ENCODE data around the gene SUN2. TPM values are rescaled to one million over a fixed set of nuclear protein-coding genes. Genes with fewer than 3 reads are reported as not detected.
A peak's percentile ranks its signal among the peaks of the same experiment; 100 is the strongest.
"Not testable (repeated sequence)": the region's sequence is repeated elsewhere in the genome, so short reads cannot be mapped to it uniquely, and the experiment has no call there.

Gene SUN2, protein sequence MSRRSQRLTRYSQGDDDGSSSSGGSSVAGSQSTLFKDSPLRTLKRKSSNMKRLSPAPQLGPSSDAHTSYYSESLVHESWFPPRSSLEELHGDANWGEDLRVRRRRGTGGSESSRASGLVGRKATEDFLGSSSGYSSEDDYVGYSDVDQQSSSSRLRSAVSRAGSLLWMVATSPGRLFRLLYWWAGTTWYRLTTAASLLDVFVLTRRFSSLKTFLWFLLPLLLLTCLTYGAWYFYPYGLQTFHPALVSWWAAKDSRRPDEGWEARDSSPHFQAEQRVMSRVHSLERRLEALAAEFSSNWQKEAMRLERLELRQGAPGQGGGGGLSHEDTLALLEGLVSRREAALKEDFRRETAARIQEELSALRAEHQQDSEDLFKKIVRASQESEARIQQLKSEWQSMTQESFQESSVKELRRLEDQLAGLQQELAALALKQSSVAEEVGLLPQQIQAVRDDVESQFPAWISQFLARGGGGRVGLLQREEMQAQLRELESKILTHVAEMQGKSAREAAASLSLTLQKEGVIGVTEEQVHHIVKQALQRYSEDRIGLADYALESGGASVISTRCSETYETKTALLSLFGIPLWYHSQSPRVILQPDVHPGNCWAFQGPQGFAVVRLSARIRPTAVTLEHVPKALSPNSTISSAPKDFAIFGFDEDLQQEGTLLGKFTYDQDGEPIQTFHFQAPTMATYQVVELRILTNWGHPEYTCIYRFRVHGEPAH
- 23.3 and 44.9 TPM in 2 replicates for total RNA-seq (2014; rRNA removed; shearing (Covaris generic); ENCODE audit: low replicate concordance)

DNA sequence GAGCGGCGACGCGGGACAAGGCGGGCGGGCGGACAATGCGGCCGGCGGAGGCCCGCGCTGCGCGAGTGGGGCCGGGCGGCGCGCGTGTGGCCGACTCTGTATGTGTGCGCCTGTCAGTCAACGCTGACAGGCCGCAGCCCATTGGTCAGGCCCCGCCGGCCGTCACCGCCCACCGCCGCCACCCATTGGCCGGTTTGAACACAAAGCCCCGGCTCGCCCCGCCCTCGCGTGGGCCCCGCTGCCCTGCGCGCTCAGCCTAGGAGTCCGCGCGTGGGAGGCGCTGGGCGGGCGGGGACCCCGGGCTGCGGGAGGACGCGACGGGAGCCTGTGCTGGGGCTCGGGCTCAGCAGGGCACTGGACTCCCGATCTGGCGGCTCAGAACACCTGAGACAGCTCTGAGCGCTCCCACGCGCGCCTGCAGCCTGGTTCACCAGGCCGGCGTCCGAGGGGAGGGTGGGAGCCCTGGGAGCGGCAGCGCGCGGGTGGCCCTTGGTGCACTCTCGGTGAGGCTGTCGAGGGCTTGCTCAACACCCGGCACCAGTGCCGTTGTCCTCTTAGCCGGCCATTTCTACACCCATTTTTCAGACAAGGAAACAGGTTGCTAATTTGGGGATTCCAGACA, at the start of gene SUN2:
Gene SUN2 (minus strand): TSS at position 88 of the 622 bp plus-strand sequence. CDS start 3,370 bp downstream, outside the sequence.
- peaks cover 38% of the 10 kb centered on the region for H3K4me1 ChIP-seq (ENCODE audit: low read length)
- peak within 1 kb of the TSS; percentile 80 for H3K9ac ChIP-seq (ENCODE audit: low read length)
- peak; percentile 93 for DNase-seq
- no peaks in the 10 kb centered on the region for H3K27me3 ChIP-seq (ENCODE audit: low read length)
- H4K20me1 ChIP-seq (ENCODE audit: insufficient read depth, low read depth, low read length) = no peaks in the 10 kb centered on the region
- H3K9me2 ChIP-seq (replicated peaks; ENCODE audit: insufficient read depth, low read length) = no peaks in the 10 kb centered on the region
- H3K4me2 ChIP-seq (ENCODE audit: low read depth, low read length, poor library complexity, severe bottlenecking) = peak within 1 kb of the TSS; percentile 96
- no peaks in the 10 kb centered on the region for H3K9me3 ChIP-seq (ENCODE audit: low read length)
- peak within 1 kb of the TSS; percentile 88 for H3K4me3 ChIP-seq (ENCODE audit: low read length)
- H3K27ac ChIP-seq (ENCODE audit: low read length) = peak within 1 kb of the TSS; percentile 67
- H2AFZ ChIP-seq (ENCODE audit: low read length) = peak within 1 kb of the TSS; percentile 95; the same call in 1 of the 2 replicates
- no peaks in the 10 kb centered on the region for H3K36me3 ChIP-seq (ENCODE audit: insufficient read depth, low read length)
- H3K79me2 ChIP-seq (ENCODE audit: low read length) = peaks cover 16% of the 10 kb centered on the region

DNA sequence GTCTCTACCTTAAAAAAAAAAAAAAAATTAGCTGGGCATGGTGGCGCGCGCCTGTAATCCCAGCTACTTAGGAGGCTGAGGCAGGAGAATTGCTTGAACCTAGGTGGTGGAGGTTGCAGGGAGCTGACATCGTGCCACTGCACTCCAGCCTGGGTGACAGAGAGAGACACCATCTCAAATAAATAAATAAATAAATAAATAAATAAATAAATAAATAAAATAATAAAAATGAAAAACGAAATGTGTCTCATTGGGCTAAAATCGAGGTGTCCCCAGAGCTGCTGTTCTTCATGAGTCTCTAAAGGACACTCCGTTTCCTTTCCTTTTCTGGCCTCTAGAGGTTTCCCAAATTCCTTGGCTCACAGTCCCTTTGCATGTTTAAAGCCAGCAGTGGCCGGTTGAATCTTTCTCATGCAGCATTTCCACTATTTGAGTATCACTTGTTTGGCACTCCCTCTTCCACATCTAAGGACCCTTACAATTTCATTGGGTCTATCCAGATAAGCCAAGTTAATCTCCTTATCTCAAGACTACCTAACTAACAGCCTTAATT, 49.3 kb upstream of the SUN2 start:
- H3K36me3 ChIP-seq (ENCODE audit: insufficient read depth, low read length); H2AFZ ChIP-seq (ENCODE audit: low read length); H3K27ac ChIP-seq (ENCODE audit: low read length); H3K4me3 ChIP-seq (ENCODE audit: low read length); H4K20me1 ChIP-seq (ENCODE audit: insufficient read depth, low read depth, low read length); H3K27me3 ChIP-seq (ENCODE audit: low read length); H3K9me3 ChIP-seq (ENCODE audit: low read length); H3K79me2 ChIP-seq (ENCODE audit: low read length); DNase-seq; H3K9me2 ChIP-seq (replicated peaks; ENCODE audit: insufficient read depth, low read length); H3K9ac ChIP-seq (ENCODE audit: low read length); H3K4me2 ChIP-seq (ENCODE audit: low read depth, low read length, poor library complexity, severe bottlenecking); H3K4me1 ChIP-seq (ENCODE audit: low read length): not testable (repeated sequence)

DNA sequence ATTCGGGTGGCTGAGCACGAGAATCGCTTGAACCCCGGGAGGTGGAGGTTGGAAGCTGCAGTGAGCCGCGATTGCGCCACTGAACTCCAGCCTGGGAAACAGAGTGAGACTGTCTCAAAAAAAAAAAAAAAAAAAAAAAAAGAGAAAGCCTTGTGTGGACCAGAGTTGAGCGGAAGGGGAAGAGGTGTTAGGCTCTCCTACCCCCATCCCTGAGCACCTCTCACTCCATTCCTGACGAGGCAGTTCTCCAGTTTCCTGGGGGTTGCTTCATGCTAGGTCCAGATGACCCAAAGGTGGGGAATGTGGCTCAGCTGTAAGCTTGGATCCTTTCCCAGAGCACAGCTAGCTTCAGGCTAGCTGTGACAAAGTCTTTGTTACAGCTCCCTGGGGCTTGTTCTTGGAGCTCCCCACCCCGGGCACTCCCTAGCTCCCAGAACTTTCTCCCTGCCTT, 46.9 kb upstream of the SUN2 start:
- H3K27ac ChIP-seq (ENCODE audit: low read length) = no peak overlapping the region
- H3K9me3 ChIP-seq (ENCODE audit: low read length) = peaks cover 7% of the 10 kb centered on the region
- H2AFZ ChIP-seq (ENCODE audit: low read length) = no peak overlapping the region
- H3K36me3 ChIP-seq (ENCODE audit: insufficient read depth, low read length) = no peaks in the 10 kb centered on the region
- no peaks in the 10 kb centered on the region for H3K4me1 ChIP-seq (ENCODE audit: low read length)
- no peak overlapping the region for H3K4me3 ChIP-seq (ENCODE audit: low read length)
- no peak overlapping the region for H3K9ac ChIP-seq (ENCODE audit: low read length)
- no peaks in the 10 kb centered on the region for H3K27me3 ChIP-seq (ENCODE audit: low read length)
- no peak for DNase-seq
- H3K9me2 ChIP-seq (replicated peaks; ENCODE audit: insufficient read depth, low read length) = no peaks in the 10 kb centered on the region
- no peaks in the 10 kb centered on the region for H3K79me2 ChIP-seq (ENCODE audit: low read length)
- H4K20me1 ChIP-seq (ENCODE audit: insufficient read depth, low read depth, low read length) = no peaks in the 10 kb centered on the region
- no peak overlapping the region for H3K4me2 ChIP-seq (ENCODE audit: low read depth, low read length, poor library complexity, severe bottlenecking)

DNA sequence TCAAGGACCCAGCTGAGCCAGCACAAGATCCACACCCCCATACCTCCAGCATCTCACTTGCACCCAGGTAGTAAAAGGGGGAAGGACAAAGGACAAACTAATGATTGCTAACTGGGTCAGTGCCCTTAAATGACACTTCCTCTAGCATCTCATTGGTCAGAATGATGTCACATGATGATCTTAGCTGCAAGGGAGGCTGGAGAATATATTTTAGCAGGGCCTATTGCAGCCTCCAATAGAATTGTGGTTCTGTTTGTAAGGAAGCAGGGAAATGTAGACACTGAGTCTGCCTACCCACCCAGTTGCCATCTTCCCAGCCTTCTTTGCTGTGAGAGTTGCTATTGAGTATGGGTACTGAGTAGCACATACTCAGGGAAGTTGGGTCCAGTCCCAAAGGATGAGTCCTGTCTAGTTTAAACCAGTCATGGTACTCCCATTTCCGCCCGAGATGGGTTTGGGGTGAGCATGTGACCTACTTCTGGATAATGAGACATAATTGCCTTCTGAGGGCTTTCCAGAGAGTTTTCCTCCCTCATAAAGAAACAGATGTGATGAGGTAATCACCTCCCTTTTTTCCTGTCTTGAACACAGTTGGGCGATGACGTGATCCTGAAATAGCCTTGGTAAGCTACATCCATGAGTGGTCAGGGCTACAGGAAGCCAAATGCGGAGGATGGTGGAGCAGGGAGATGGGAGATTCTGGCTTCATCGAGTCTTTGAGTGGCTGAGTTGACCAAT, 43.6 kb upstream of the SUN2 start:
- H3K79me2 ChIP-seq (ENCODE audit: low read length) = no peaks in the 10 kb centered on the region
- peaks cover 7% of the 10 kb centered on the region for H3K9me3 ChIP-seq (ENCODE audit: low read length)
- H3K4me2 ChIP-seq (ENCODE audit: low read depth, low read length, poor library complexity, severe bottlenecking) = no peak overlapping the region
- H2AFZ ChIP-seq (ENCODE audit: low read length) = no peak overlapping the region
- no peaks in the 10 kb centered on the region for H3K36me3 ChIP-seq (ENCODE audit: insufficient read depth, low read length)
- no peaks in the 10 kb centered on the region for H4K20me1 ChIP-seq (ENCODE audit: insufficient read depth, low read depth, low read length)
- peaks cover 2% of the 10 kb centered on the region for H3K4me1 ChIP-seq (ENCODE audit: low read length)
- H3K27ac ChIP-seq (ENCODE audit: low read length) = no peak overlapping the region
- no peak overlapping the region for H3K4me3 ChIP-seq (ENCODE audit: low read length)
- no peaks in the 10 kb centered on the region for H3K9me2 ChIP-seq (replicated peaks; ENCODE audit: insufficient read depth, low read length)
- no peaks in the 10 kb centered on the region for H3K27me3 ChIP-seq (ENCODE audit: low read length)
- no peak overlapping the region for H3K9ac ChIP-seq (ENCODE audit: low read length)
- DNase-seq = peak; percentile 46

DNA sequence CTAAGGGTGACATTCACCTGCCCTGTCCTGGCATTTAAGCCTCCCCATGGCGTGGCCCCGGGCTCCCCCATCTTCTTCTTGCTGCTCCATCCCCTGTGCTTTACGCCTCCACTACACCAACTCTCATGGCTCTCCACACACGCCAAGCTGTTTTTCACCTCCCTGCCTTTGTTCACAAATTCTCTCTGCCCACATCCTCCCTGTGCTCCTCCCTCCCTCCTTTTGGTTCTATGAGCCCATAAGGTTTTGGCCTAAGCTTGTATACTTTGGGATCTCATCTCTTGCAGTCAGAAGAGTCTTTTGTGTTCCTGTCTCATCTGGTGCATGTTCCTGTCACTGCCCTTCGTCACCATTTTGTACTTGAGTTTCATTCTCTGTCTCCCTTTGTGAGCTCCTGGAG, 42.7 kb upstream of the SUN2 start:
- H3K79me2 ChIP-seq (ENCODE audit: low read length) = no peaks in the 10 kb centered on the region
- H3K36me3 ChIP-seq (ENCODE audit: insufficient read depth, low read length) = no peaks in the 10 kb centered on the region
- H3K27ac ChIP-seq (ENCODE audit: low read length) = no peak overlapping the region

DNA sequence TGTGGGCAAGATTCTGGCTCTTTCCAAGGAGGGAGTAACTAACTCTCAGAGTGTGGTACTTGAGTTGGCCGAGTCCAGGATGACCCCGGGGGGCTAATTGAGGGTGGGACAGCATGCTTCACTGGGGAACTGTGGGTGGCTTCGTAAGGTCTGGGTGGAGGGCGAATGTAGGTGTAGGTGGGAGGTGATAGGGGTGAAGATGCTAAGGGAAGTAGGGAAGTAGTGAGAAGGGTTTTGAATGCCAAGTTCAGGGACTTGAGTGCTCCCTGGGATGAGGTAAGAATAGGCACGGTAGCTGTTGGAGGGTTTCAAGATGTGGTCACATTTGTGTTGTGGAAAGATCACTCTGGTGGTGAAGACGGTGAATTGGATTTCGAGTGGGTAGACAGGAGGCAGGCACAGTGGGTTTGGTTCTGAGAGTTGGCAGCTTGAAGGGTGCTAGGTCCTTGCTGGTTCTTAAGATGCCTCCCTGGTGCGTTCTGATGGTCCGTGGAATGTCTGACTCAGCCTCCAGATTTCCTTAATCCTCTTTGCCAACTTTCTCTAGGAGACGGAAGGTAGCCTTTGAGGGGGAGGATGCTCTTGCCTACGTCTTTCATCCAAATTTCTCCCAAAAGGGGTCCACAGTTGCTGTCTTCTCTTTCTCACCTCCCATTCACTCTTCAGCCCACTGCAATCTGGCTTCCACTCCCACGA, 40.6 kb upstream of the SUN2 start:
- Histone ChIP-seq H3K36me3 (ENCODE audit: insufficient read depth, low read length) (no peaks in the 10 kb centered on the region), H2AFZ (ENCODE audit: low read length) (no peak overlapping the region), H3K27me3 (ENCODE audit: low read length) (no peaks in the 10 kb centered on the region), H4K20me1 (ENCODE audit: insufficient read depth, low read depth, low read length) (no peaks in the 10 kb centered on the region), H3K9me3 (ENCODE audit: low read length) (peaks cover 7% of the 10 kb centered on the region), H3K9me2 (replicated peaks; ENCODE audit: insufficient read depth, low read length) (no peaks in the 10 kb centered on the region), H3K79me2 (ENCODE audit: low read length) (no peaks in the 10 kb centered on the region), H3K4me3 (ENCODE audit: low read length) (no peak overlapping the region), H3K4me1 (ENCODE audit: low read length) (peaks cover 15% of the 10 kb centered on the region), H3K4me2 (ENCODE audit: low read depth, low read length, poor library complexity, severe bottlenecking) (no peak overlapping the region), H3K27ac (ENCODE audit: low read length) (no peak overlapping the region), H3K9ac (ENCODE audit: low read length) (no peak overlapping the region)
- DNase-seq = no peak

More for the DNA sequence above, 42.7 kb upstream of the SUN2 start:
- no peak for DNase-seq
- no peaks in the 10 kb centered on the region for H4K20me1 ChIP-seq (ENCODE audit: insufficient read depth, low read depth, low read length)
- H3K4me3 ChIP-seq (ENCODE audit: low read length) = no peak overlapping the region
- H3K27me3 ChIP-seq (ENCODE audit: low read length) = no peaks in the 10 kb centered on the region
- H3K4me2 ChIP-seq (ENCODE audit: low read depth, low read length, poor library complexity, severe bottlenecking) = no peak overlapping the region
- no peak overlapping the region for H2AFZ ChIP-seq (ENCODE audit: low read length)
- H3K9me2 ChIP-seq (replicated peaks; ENCODE audit: insufficient read depth, low read length) = no peaks in the 10 kb centered on the region
- peaks cover 7% of the 10 kb centered on the region for H3K9me3 ChIP-seq (ENCODE audit: low read length)
- H3K9ac ChIP-seq (ENCODE audit: low read length) = no peak overlapping the region
- peaks cover 7% of the 10 kb centered on the region for H3K4me1 ChIP-seq (ENCODE audit: low read length)

DNA sequence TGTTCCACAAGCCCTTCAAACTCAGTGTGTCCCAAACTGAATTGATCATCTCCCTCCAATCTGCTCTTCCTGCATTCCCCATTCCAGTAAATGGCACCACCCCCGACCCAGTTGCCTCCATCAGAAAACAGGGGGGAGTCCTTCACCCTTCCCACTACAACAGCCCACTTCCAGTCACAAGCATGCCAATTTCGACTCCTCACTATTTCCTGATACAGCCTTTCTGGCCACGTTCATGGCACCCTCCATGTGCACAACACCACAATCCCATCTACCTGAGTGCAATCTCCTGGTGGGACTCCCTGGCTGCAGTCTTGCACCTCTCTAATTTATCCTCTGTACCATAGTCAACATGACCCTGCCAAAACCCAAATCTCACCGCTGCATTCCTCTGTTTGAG, 39.8 kb upstream of the SUN2 start:
- H4K20me1 ChIP-seq (ENCODE audit: insufficient read depth, low read depth, low read length) = no peaks in the 10 kb centered on the region
- H3K4me3 ChIP-seq (ENCODE audit: low read length) = no peak overlapping the region
- no peak overlapping the region for H2AFZ ChIP-seq (ENCODE audit: low read length)
- no peaks in the 10 kb centered on the region for H3K79me2 ChIP-seq (ENCODE audit: low read length)
- no peak overlapping the region for H3K27ac ChIP-seq (ENCODE audit: low read length)
- no peaks in the 10 kb centered on the region for H3K36me3 ChIP-seq (ENCODE audit: insufficient read depth, low read length)
- H3K9me3 ChIP-seq (ENCODE audit: low read length) = peaks cover 7% of the 10 kb centered on the region
- peaks cover 15% of the 10 kb centered on the region for H3K4me1 ChIP-seq (ENCODE audit: low read length)
- no peaks in the 10 kb centered on the region for H3K9me2 ChIP-seq (replicated peaks; ENCODE audit: insufficient read depth, low read length)
- H3K9ac ChIP-seq (ENCODE audit: low read length) = no peak overlapping the region
- DNase-seq = no peak
- no peaks in the 10 kb centered on the region for H3K27me3 ChIP-seq (ENCODE audit: low read length)
- H3K4me2 ChIP-seq (ENCODE audit: low read depth, low read length, poor library complexity, severe bottlenecking) = no peak overlapping the region
